ENCODE data around the gene NKAIN2.

NKAIN2 gene
- total RNA-seq = 0 reads per million in 2 experiments

- no peak for DNase-seq (ENCODE audit: low read depth)
Measured at GRCh38 chr6:123803504-123804013, at the start of gene NKAIN2. NKAIN2 (plus strand) TSS chr6:123803865.

- DNase-seq (ENCODE audit: low read depth) = no peak
Measured at GRCh38 chr6:123759472-123759871, 44.2 kb upstream of the NKAIN2 start.

GRCh38 chr6:123763904-123764303, 39.8 kb upstream of the NKAIN2 start:
- DNase-seq (ENCODE audit: low read depth) = no peak

GRCh38 chr6:123764722-123765121, 38.9 kb upstream of the NKAIN2 start:
- DNase-seq (ENCODE audit: low read depth) = no peak

GRCh38 chr6:123768921-123769320, 34.7 kb upstream of the NKAIN2 start:
- no peak for DNase-seq (ENCODE audit: low read depth)

GRCh38 chr6:123769431-123769830, 34.2 kb upstream of the NKAIN2 start:
- no peak for DNase-seq (ENCODE audit: low read depth)

- no peak for DNase-seq (ENCODE audit: low read depth)
Measured at GRCh38 chr6:123770247-123770949, 33.3 kb upstream of the NKAIN2 start.

- no peak for DNase-seq (ENCODE audit: low read depth)
Measured at GRCh38 chr6:123771126-123771525, 32.5 kb upstream of the NKAIN2 start.

GRCh38 chr6:123777563-123777962, 26.1 kb upstream of the NKAIN2 start:
- no peak for DNase-seq (ENCODE audit: low read depth)

GRCh38 chr6:123780021-123780420, 23.6 kb upstream of the NKAIN2 start:
- DNase-seq (ENCODE audit: low read depth) = no peak

- no peak for DNase-seq (ENCODE audit: low read depth)
Measured at GRCh38 chr6:123784330-123784729, 19.3 kb upstream of the NKAIN2 start.

GRCh38 chr6:123785039-123785438, 18.6 kb upstream of the NKAIN2 start:
- DNase-seq (ENCODE audit: low read depth) = no peak

GRCh38 chr6:123788319-123788718, 15.3 kb upstream of the NKAIN2 start:
- no peak for DNase-seq (ENCODE audit: low read depth)

GRCh38 chr6:123794190-123794589, 9.5 kb upstream of the NKAIN2 start:
- DNase-seq (ENCODE audit: low read depth) = no peak

GRCh38 chr6:123794799-123795198, 8.9 kb upstream of the NKAIN2 start:
- no peak for DNase-seq (ENCODE audit: low read depth)

- no peak for DNase-seq (ENCODE audit: low read depth)
Measured at GRCh38 chr6:123801067-123801466, 2.6 kb upstream of the NKAIN2 start.

GRCh38 chr6:123802351-123802696, 1.3 kb upstream of the NKAIN2 start:
- no peak for DNase-seq (ENCODE audit: low read depth)

- DNase-seq (ENCODE audit: low read depth) = peak; percentile 21
Measured at GRCh38 chr6:123802697-123803503, 765 bp upstream of the NKAIN2 start.

GRCh38 chr6:123804014-123804786, 535 bp downstream of the NKAIN2 start:
- no peak for DNase-seq (ENCODE audit: low read depth)

GRCh38 chr6:123804787-123805540, 1.3 kb downstream of the NKAIN2 start:
- DNase-seq (ENCODE audit: low read depth) = no peak

- DNase-seq (ENCODE audit: low read depth) = no peak
Measured at GRCh38 chr6:123805921-123806320, 2.3 kb downstream of the NKAIN2 start.

- no peak for DNase-seq (ENCODE audit: low read depth)
Measured at GRCh38 chr6:123806561-123806960, 2.9 kb downstream of the NKAIN2 start.

Data from T follicular helper cell (primary cell).